Subcutaneous adipose tissue (tissue), 4 donors: Measurements from ENCODE around the gene SPTBN2. TPM values are rescaled to one million over a fixed set of nuclear protein-coding genes. Genes with fewer than 3 reads are reported as not detected.

Experiments used
- CTCF ChIP-seq: fragments of 450-650 bp; IDR thresholded peaks from one replicate; pipeline ENCODE4 v1.5.1; 2016; ENCODE audit warnings: low read depth, mild to moderate bottlenecking, control low read depth, antibody characterized with exemption, moderate library complexity
- total RNA-seq, 4 donors: library from RNA; depleted of rRNA; stranded (reverse); fragments of >200 nt; gene quantifications; one replicate each; pipeline ENCODE4 v1.1.0, GENCODE V29; 2016

SPTBN2 gene
- total RNA-seq, 4 donors from 2014 or later = 1.9 to 15.3 (median 5.2) TPM

- TF ChIP-seq CTCF = no peak
Measured at GRCh38 chr11:66653123-66653522, 75.9 kb downstream of the SPTBN2 start.

GRCh38 chr11:66652651-66653050 lies 76.4 kb downstream of the SPTBN2 start:
- no peak for TF ChIP-seq CTCF

GRCh38 chr11:66651016-66651415 lies 78.0 kb downstream of the SPTBN2 start:
- no peak for TF ChIP-seq CTCF

- TF ChIP-seq CTCF = no peak
Measured at GRCh38 chr11:66649903-66650302, 79.1 kb downstream of the SPTBN2 start.

- no peak for TF ChIP-seq CTCF
Measured at GRCh38 chr11:66646828-66647227, 82.2 kb downstream of the SPTBN2 start.

- TF ChIP-seq CTCF = no peak
Measured at GRCh38 chr11:66643745-66644437, 85.1 kb downstream of the SPTBN2 start.

- no peak for TF ChIP-seq CTCF
Measured at GRCh38 chr11:66641834-66642233, 87.2 kb downstream of the SPTBN2 start.
